HUES48 (cell line): Measurements from ENCODE around the gene ZNF488.

Source experiments
- H3K27ac ChIP-seq: one replicate; pipeline ENCODE4 v1.7.0; 2013; ENCODE audit warnings: low read depth, low read length, inconsistent platforms
- H3K27me3 ChIP-seq: 2 replicates; pipeline ENCODE4 v1.6.1; 2013; ENCODE audit warnings: mild to moderate bottlenecking, low read length; ENCODE audit not compliant: control insufficient read depth, insufficient read depth
- H3K36me3 ChIP-seq: 2 replicates; pipeline ENCODE4 v1.6.1; 2013; ENCODE audit warnings: low read length; ENCODE audit not compliant: control insufficient read depth, insufficient read depth
- H3K4me1 ChIP-seq: 2 replicates; pipeline ENCODE4 v1.6.1; 2013; ENCODE audit warnings: mild to moderate bottlenecking, low read length; ENCODE audit not compliant: control insufficient read depth, insufficient read depth
- H3K4me3 ChIP-seq: 2 replicates; pipeline ENCODE4 v1.5.1; 2013; ENCODE audit warnings: mild to moderate bottlenecking, low read depth, low read length
- H3K9ac ChIP-seq: 2 replicates; pipeline ENCODE4 v1.6.1; 2013; ENCODE audit warnings: mild to moderate bottlenecking, low read depth, low read length, moderate library complexity
- H3K9me3 ChIP-seq: 2 replicates; pipeline ENCODE4 v1.6.1; 2013; ENCODE audit warnings: low read length; ENCODE audit not compliant: control insufficient read depth, insufficient read depth

Gene ZNF488

DNA sequence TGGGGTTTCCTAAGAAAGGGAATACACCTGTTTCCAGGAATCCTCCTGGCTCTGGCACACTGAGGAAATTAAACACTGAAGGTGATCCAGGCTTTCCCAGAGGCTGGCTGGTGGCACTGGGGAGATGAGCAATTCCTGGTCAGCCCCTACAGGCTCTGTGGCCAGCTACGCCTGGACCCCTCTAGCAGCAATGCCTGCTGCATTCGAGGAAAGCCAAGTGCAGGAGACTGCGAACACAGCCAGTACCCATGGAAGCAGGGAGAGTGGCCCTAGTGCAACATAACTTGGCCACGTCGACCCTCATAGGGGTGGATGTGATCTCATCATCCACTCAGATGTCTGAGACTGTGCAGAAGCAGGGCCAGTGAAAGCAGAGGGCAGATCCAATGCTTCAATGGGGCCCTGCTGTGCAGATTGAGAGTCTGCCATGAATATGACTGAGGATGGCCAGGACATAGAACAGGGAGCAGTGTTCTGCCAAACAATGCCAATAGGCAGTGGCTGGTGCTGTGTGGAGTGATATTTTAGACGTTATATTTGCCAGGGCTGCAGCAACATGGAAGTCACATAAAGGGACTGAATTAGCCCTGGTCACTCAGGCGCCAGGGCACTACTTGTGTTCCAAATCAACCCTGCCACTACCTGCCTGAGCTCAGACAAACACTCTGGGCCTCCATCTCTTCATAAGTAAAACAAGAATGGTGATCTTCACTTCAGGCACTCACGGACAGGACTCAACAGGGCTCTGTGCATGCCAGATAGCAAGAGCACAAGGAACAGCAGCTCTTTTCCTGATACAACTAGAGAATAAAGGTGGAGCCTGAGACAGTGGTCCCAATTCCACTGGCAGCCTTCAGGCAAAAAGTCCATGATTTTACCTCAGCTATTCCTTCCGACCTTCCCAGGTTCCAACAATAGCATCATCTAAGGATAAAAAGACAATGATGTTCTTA, 2.4 kb downstream of the ZNF488 start:
- peaks cover 10% of the 10 kb centered on the region for H3K27me3 ChIP-seq
- H3K9me3 ChIP-seq, result peaks cover 3% of the 10 kb centered on the region; the same call in 1 of the 2 replicates
- no peak overlapping the region for H3K4me3 ChIP-seq
- no peak overlapping the region for H3K9ac ChIP-seq
- H3K27ac ChIP-seq, result no peak overlapping the region
- H3K36me3 ChIP-seq, result no peaks in the 10 kb centered on the region; the same call in 1 of the 2 replicates
- peaks cover 25% of the 10 kb centered on the region for H3K4me1 ChIP-seq

DNA sequence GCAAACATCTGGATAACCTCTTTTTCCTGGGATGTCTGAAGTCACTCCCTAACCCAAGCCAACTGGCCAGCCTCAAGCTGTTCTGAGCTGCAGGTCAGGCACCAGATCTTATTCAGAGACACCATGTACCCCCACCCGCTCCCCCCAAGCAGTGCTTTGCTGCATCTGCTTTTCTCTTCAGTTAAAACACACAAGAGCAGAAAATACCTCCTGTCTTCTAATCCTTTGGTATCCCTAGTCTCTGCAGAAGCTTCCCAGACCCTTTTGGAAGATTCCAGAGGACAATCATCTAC, 3.0 kb downstream of the ZNF488 start:
- H3K4me1 ChIP-seq, result peaks cover 25% of the 10 kb centered on the region
- no peak overlapping the region for H3K9ac ChIP-seq
- peaks cover 10% of the 10 kb centered on the region for H3K27me3 ChIP-seq
- H3K36me3 ChIP-seq, result no peaks in the 10 kb centered on the region; the same call in 1 of the 2 replicates
- no peak overlapping the region for H3K4me3 ChIP-seq
- no peak overlapping the region for H3K27ac ChIP-seq
- H3K9me3 ChIP-seq, result no peaks in the 10 kb centered on the region

DNA sequence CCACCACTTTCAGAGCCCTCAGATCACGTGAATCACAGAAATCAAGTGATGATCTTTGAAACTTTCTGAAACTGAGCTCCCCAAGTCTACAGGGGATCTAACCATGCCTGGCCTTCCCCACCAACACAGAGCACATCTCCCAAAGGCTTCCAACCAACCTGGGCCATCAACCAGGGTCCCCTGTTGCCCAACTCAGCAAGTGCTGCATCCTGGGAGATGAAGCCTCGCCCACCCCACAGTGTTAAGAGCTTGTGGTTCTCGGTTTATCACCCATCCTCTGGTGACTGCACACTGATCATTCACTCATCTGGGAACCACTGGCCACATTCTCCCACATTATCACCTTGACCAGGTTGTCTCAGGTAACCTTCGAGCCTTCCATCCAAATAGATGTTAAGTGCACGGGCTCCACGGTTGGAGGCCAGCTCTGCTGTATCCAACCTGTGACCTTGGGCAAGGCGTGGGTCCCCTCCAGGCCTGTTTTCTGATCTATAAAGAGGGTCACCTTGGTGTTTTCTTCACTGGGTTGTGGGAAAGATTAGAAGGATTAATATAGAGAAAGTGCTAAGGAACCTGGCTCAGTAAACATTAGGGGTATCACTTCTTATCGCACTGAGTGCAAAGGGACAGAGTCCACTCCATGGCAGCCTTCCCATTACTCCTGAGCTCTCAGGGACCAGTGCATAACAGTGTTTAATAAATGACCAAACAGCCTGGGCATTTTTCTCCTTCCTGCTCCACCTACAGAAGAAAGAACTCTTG, 3.6 kb downstream of the ZNF488 start:
- Histone ChIP-seq H3K27me3 (peaks cover 7% of the 10 kb centered on the region), H3K9ac (no peak overlapping the region), H3K36me3 (no peaks in the 10 kb centered on the region; the same call in 1 of the 2 replicates)

DNA sequence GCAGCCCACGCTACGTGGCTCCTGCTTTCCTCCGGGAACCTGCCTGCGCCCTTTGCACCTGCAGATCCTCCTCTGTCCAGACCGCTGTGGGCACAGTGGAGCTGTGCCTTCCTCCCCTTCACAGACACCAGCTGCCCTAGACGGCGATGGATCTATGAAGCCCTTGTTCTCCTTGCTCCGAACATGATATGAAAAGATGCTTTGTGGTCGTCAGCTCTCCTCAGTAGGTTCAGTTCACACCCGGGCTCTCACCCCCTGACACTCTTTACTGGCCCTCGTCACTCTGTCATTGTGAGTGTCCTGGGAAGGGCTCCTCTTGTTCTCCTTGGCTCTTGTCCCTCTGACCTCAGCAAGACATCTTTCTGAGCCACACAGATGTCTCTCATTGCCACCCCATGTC, 4.2 kb downstream of the ZNF488 start:
- no peaks in the 10 kb centered on the region; the same call in 1 of the 2 replicates for H3K36me3 ChIP-seq
- peaks cover 23% of the 10 kb centered on the region for H3K4me1 ChIP-seq
- no peak overlapping the region for H3K27ac ChIP-seq
- peaks cover 1% of the 10 kb centered on the region; the same call in 1 of the 2 replicates for H3K27me3 ChIP-seq
- no peaks in the 10 kb centered on the region for H3K9me3 ChIP-seq
- no peak overlapping the region for H3K4me3 ChIP-seq
- no peak overlapping the region for H3K9ac ChIP-seq

More for the DNA sequence above, 3.6 kb downstream of the ZNF488 start:
- Histone ChIP-seq H3K27ac (no peak overlapping the region), H3K9me3 (no peaks in the 10 kb centered on the region), H3K4me1 (peaks cover 25% of the 10 kb centered on the region), H3K4me3 (no peak overlapping the region)

DNA sequence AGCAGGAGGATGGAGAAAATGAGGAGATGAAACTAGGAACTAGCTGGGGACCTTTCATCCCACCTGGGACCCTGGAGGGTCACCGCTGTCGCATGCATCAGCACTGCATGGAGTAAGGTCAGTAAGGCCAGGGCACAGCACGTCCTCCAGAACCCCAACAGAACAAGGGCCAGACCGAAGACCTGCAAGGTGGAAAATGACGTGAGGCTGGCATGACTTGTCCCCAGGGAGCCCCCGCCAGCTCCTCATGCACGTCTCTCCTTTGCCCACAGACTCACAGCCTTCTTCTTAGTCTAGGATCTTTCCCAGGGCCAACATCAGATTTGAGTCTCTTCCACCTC, 4.7 kb downstream of the ZNF488 start:
- H3K36me3 ChIP-seq, result no peaks in the 10 kb centered on the region; the same call in 1 of the 2 replicates
- peaks cover 21% of the 10 kb centered on the region for H3K4me1 ChIP-seq
- no peak overlapping the region for H3K9ac ChIP-seq
- no peak overlapping the region for H3K27ac ChIP-seq
- H3K9me3 ChIP-seq, result no peaks in the 10 kb centered on the region
- H3K27me3 ChIP-seq, result no peaks in the 10 kb centered on the region
- H3K4me3 ChIP-seq, result no peak overlapping the region

DNA sequence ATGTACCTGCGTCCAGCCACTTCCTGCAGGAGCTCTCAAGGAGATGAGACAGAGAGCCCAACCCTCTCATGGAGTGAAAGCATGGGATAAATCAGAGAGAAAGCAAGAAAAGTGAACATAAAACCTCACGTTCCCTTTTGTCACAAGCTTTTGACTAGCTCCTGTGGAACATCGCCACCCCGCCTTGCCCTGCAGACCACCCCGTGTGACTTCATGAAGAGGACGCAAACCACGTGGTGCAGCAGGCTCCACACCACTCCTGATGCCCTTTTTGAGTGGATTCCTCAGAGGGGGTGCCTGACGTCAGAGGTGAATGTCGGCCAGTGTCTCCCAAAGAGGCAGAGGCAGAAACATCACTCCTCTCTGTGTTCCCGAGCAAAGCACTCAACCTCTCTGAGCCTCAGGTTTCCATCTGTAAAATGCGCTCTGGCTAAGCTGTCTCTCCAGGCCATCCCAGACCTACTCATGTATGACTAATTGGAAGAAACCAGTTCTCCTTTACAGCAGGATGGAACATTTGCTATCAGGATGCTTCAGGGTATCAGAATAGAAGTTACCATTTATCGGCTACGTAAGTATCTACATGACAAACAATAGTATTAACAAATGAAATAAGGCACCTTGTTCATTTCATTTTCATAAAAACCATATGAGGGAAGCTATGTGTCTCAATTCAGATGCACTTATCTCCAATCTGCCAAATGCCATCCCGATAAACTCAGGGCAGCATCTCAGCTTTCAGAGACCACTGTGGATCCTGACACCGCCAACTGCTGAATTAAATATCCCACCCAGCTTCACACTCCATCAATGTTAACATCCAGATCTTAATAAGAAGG, 5.3 kb downstream of the ZNF488 start:
- H3K36me3 ChIP-seq, result no peaks in the 10 kb centered on the region; the same call in 1 of the 2 replicates
- no peak overlapping the region for H3K4me3 ChIP-seq
- no peaks in the 10 kb centered on the region for H3K27me3 ChIP-seq
- no peak overlapping the region for H3K27ac ChIP-seq
- H3K4me1 ChIP-seq, result peaks cover 21% of the 10 kb centered on the region
- H3K9me3 ChIP-seq, result no peaks in the 10 kb centered on the region
- no peak overlapping the region for H3K9ac ChIP-seq

DNA sequence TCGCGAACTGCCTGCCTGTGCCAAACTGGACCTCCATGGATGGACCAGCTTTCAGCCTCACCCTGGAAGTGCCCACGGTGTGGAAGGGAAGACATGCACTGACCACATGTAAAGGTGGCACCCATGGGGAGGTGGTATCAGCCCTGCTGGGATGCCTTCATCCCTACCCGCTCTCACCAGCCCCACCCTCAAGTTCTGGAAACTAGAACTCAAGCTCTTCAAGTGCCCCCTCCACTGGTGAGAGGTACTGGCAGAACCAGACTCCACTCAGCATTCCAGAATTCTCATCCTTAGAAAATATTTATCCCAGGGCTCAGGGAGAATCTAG, 5.9 kb downstream of the ZNF488 start:
- no peak overlapping the region for H3K9ac ChIP-seq
- peaks cover 17% of the 10 kb centered on the region for H3K4me1 ChIP-seq
- no peaks in the 10 kb centered on the region for H3K27me3 ChIP-seq
- no peak overlapping the region for H3K27ac ChIP-seq
- no peak overlapping the region for H3K4me3 ChIP-seq
- H3K9me3 ChIP-seq, result no peaks in the 10 kb centered on the region
- no peaks in the 10 kb centered on the region; the same call in 1 of the 2 replicates for H3K36me3 ChIP-seq

DNA sequence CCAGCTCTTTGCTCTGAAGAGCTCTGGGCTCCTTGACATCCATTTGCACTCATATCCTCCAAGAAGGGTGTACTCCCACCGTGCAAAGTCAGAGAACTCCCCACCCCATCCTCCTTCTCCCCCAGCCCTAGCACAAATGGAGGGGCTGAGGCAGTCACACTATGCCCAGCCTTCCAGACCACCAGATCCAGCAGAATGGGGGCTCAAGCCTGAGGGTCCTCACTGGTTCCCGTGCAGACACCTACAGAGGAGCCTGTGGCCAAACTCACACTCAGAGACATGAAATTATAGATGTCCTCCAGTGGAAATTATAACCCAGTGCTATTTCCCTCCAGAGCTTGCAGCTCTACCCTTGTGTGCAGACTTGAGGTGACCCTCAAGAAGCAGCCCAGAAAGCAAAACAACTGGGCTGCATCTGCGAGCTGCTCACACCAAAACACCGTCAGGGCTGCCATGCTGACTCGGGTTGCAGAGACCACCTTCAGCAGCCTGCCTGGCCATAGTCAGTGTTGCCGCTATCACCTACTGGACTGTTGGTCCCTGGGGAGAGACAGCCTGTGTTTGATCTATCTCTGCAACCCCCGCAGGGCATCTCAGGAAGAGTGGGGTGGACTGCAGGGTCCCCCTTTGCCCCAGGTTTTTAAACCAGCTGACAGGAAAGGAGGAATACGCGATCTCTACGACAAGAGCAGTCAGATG, 7.4 kb downstream of the ZNF488 start:
- no peak overlapping the region for H3K4me3 ChIP-seq
- H3K27ac ChIP-seq, result no peak overlapping the region
- no peak overlapping the region for H3K9ac ChIP-seq
- H3K27me3 ChIP-seq, result no peaks in the 10 kb centered on the region
- H3K9me3 ChIP-seq, result no peaks in the 10 kb centered on the region
- peaks cover 16% of the 10 kb centered on the region for H3K4me1 ChIP-seq
- H3K36me3 ChIP-seq, result no peaks in the 10 kb centered on the region; the same call in 1 of the 2 replicates

DNA sequence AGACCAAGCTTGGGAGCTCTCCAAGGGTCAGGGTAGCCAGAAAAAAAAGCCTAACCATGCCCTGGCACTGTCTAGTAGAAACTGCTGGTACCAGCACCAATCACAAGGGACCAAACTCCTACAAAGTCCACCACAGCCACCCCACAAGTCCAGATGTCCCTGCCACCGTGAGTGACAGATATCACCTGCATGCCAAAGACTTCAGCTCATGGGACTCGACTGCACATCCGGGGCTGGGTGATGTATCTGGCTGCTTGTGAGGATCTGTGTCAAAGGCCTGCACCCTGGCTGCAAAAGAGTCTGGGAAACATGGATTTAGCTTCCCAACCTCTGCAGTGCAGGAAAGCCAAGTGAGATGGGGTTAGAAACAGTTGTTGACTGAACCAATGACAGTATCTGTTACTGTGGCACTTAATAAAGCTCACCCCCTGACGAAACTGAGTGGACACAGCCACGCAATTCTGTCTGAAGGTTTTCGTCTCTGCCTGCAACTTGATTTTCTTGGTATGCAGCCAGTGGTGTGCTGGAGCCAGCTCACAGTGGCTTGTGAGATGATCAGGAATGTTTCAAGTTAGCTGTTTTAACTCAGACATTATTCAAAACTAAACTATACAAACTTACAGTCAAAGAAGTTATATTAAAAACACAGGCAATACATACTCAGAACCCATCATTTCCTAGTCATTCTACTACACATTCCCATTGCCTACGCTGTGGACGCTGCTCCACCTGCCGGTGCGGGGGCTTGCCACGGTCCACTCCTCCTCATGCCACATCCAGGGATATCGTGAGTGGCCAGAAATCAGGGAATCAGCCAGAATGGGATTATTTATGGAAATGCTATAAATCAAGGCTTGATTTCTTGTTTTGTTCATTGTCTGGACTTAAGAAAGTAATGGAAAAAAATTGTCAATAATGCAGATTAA, 9.2 kb downstream of the ZNF488 start:
- no peak overlapping the region for H3K4me3 ChIP-seq
- peaks cover 13% of the 10 kb centered on the region for H3K4me1 ChIP-seq
- H3K9me3 ChIP-seq, result no peaks in the 10 kb centered on the region
- H3K27me3 ChIP-seq, result no peaks in the 10 kb centered on the region
- no peaks in the 10 kb centered on the region; the same call in 1 of the 2 replicates for H3K36me3 ChIP-seq
- no peak overlapping the region for H3K9ac ChIP-seq
- no peak overlapping the region for H3K27ac ChIP-seq
